CD4-positive, alpha-beta T cell treated with Interleukin-4 for 1 hour (primary cell): Measurements from ENCODE around the gene LRP5.

Experiments used
- DNase-seq, 2 donors: peaks; one replicate each; pipeline ENCODE4 v3.0.0-alpha.2; 2020 to 2022

LRP5 gene

GRCh38 chr11:68312117-68312779 lies at the start of gene LRP5:
TSS of gene LRP5 (plus strand) at chr11:68312591. CDS start at chr11:68312715, 124 bp downstream.
- no peak for DNase-seq

- DNase-seq, result no peak
Observed at GRCh38 chr11:68263444-68264035, 48.9 kb upstream of the LRP5 start.

- no peak for DNase-seq
Observed at GRCh38 chr11:68264244-68264643, 48.1 kb upstream of the LRP5 start.

GRCh38 chr11:68264741-68265540 lies 47.5 kb upstream of the LRP5 start:
- DNase-seq, result no peak

- DNase-seq, result peak in 1 of 2 donors; percentile 24
Observed at GRCh38 chr11:68266121-68266891, 46.1 kb upstream of the LRP5 start.

- DNase-seq, result no peak
Observed at GRCh38 chr11:68266936-68267880, 45.2 kb upstream of the LRP5 start.

- no peak for DNase-seq
Observed at GRCh38 chr11:68267881-68268240, 44.5 kb upstream of the LRP5 start.

GRCh38 chr11:68269414-68270081 lies 42.8 kb upstream of the LRP5 start:
- no peak for DNase-seq

GRCh38 chr11:68270196-68271022 lies 42.0 kb upstream of the LRP5 start:
- no peak for DNase-seq

- DNase-seq, result peak; percentile 69 to 79
Observed at GRCh38 chr11:68271023-68271780, 41.2 kb upstream of the LRP5 start.

- peak; percentile 93 to 95 for DNase-seq
Observed at GRCh38 chr11:68271781-68272608, 40.4 kb upstream of the LRP5 start, which contains the start of gene C11orf24. TSS of gene C11orf24 (minus strand) at chr11:68271973. CDS start at chr11:68263767, 8,206 bp downstream.

GRCh38 chr11:68273026-68273738 lies 39.2 kb upstream of the LRP5 start:
- DNase-seq, result no peak

GRCh38 chr11:68274306-68274705 lies 38.1 kb upstream of the LRP5 start:
- DNase-seq, result no peak

GRCh38 chr11:68275721-68276507 lies 36.5 kb upstream of the LRP5 start:
- DNase-seq, result no peak

- no peak for DNase-seq
Observed at GRCh38 chr11:68276861-68277260, 35.5 kb upstream of the LRP5 start.

GRCh38 chr11:68279676-68280075 lies 32.7 kb upstream of the LRP5 start:
- DNase-seq, result no peak
